Chondrocyte (in vitro differentiated cells): ENCODE measurements around the gene THSD7B. TPM values are rescaled to one million over a fixed set of nuclear protein-coding genes. Genes with fewer than 3 reads are reported as not detected.
"Not testable (repeated sequence)": the region's sequence is repeated elsewhere in the genome, so short reads cannot be mapped to it uniquely, and the experiment has no call there.

ENCODE experiments used
- DNase-seq: peaks from one replicate; pipeline ENCODE4 v3.0.0; 2021; ENCODE audit warnings: mixed read lengths, low spot score
- H3K27ac Mint-ChIP-seq: one replicate; pipeline ENCODE4 v1.8.0; 2021; ENCODE audit warnings: mild to moderate bottlenecking, moderate library complexity, mixed read lengths; ENCODE audit not compliant: unreplicated experiment
- H3K27me3 Mint-ChIP-seq: 2 replicates; pipeline ENCODE4 v1.8.0; 2021; ENCODE audit warnings: low read depth, mixed read lengths
- H3K36me3 Mint-ChIP-seq: 2 replicates; pipeline ENCODE4 v1.8.0; 2021; ENCODE audit warnings: low read depth, mixed read lengths
- H3K4me1 Mint-ChIP-seq: 2 replicates; pipeline ENCODE4 v1.8.0; 2021; ENCODE audit warnings: low read depth, mild to moderate bottlenecking, mixed read lengths
- H3K4me3 Mint-ChIP-seq: one replicate; pipeline ENCODE4 v1.8.0; 2021; ENCODE audit warnings: mild to moderate bottlenecking, moderate library complexity, mixed read lengths; ENCODE audit not compliant: unreplicated experiment
- H3K9me3 Mint-ChIP-seq: 2 replicates; pipeline ENCODE4 v1.8.0; 2021; ENCODE audit warnings: low read depth, mixed read lengths
- CTCF ChIP-seq: fragments of 200-600 bp; sonication (generic); IDR thresholded peaks from 2 replicates; pipeline ENCODE4 v1.5.0; 2021; ENCODE audit warnings: antibody characterized with exemption, mild to moderate bottlenecking, moderate library complexity
- total RNA-seq: library from RNA; stranded (reverse); gene quantifications from 3 replicates; pipeline ENCODE4 v1.2.1, GENCODE V29; 2021

Gene THSD7B
- total RNA-seq, 1 donor from 2014 or later, result not detected

- Mint-ChIP-seq H3K27ac (no peak overlapping the region), H3K4me1 (no peaks in the 10 kb centered on the region)
- TF ChIP-seq CTCF, result no peak
These were observed 537.6 kb downstream of the THSD7B start for GRCh38 chr2:137302957-137303356.

GRCh38 chr2:137316075-137316474 lies 550.7 kb downstream of the THSD7B start:
- H3K4me3 Mint-ChIP-seq, result no peak overlapping the region
- peaks cover 9% of the 10 kb centered on the region for H3K9me3 Mint-ChIP-seq
- no peak overlapping the region for H3K27ac Mint-ChIP-seq
- H3K4me1 Mint-ChIP-seq, result no peaks in the 10 kb centered on the region
- TF ChIP-seq CTCF, result no peak
- no peak for DNase-seq
- no peaks in the 10 kb centered on the region for H3K27me3 Mint-ChIP-seq
- H3K36me3 Mint-ChIP-seq, result no peaks in the 10 kb centered on the region

More at GRCh38 chr2:137302957-137303356, 537.6 kb downstream of the THSD7B start:
- peaks cover 3% of the 10 kb centered on the region for H3K9me3 Mint-ChIP-seq
- no peaks in the 10 kb centered on the region for H3K36me3 Mint-ChIP-seq
- H3K4me3 Mint-ChIP-seq, result no peak overlapping the region
- H3K27me3 Mint-ChIP-seq, result peaks cover 3% of the 10 kb centered on the region
- DNase-seq, result no peak

- H3K27me3 Mint-ChIP-seq, result no peaks in the 10 kb centered on the region
- DNase-seq, result no peak
- no peak overlapping the region for H3K4me3 Mint-ChIP-seq
- no peaks in the 10 kb centered on the region for H3K4me1 Mint-ChIP-seq
- peaks cover 2% of the 10 kb centered on the region for H3K9me3 Mint-ChIP-seq
- TF ChIP-seq CTCF, result no peak
- no peak overlapping the region for H3K27ac Mint-ChIP-seq
- H3K36me3 Mint-ChIP-seq, result no peaks in the 10 kb centered on the region
These were observed 556.2 kb downstream of the THSD7B start for GRCh38 chr2:137321566-137321965.

GRCh38 chr2:137331562-137331961 lies 566.2 kb downstream of the THSD7B start:
- not testable (repeated sequence) for H3K4me3 Mint-ChIP-seq, H3K27me3 Mint-ChIP-seq, H3K4me1 Mint-ChIP-seq, H3K36me3 Mint-ChIP-seq, DNase-seq, H3K27ac Mint-ChIP-seq
- peaks cover 16% of the 10 kb centered on the region for H3K9me3 Mint-ChIP-seq

GRCh38 chr2:137333386-137334165 lies 568.2 kb downstream of the THSD7B start:
- no peak overlapping the region for H3K27ac Mint-ChIP-seq
- no peak for TF ChIP-seq CTCF
- no peak for DNase-seq
- no peak overlapping the region for H3K4me3 Mint-ChIP-seq
- H3K9me3 Mint-ChIP-seq, result peaks cover 16% of the 10 kb centered on the region
- peaks cover 5% of the 10 kb centered on the region for H3K4me1 Mint-ChIP-seq
- no peaks in the 10 kb centered on the region for H3K27me3 Mint-ChIP-seq
- H3K36me3 Mint-ChIP-seq, result no peaks in the 10 kb centered on the region

GRCh38 chr2:137336067-137336466 lies 570.7 kb downstream of the THSD7B start:
- no peak overlapping the region for H3K4me3 Mint-ChIP-seq
- DNase-seq, result no peak
- H3K27me3 Mint-ChIP-seq, result no peaks in the 10 kb centered on the region
- peaks cover 5% of the 10 kb centered on the region for H3K4me1 Mint-ChIP-seq
- no peaks in the 10 kb centered on the region for H3K36me3 Mint-ChIP-seq
- no peak overlapping the region for H3K27ac Mint-ChIP-seq
- TF ChIP-seq CTCF, result no peak
- peaks cover 1% of the 10 kb centered on the region for H3K9me3 Mint-ChIP-seq
